Hepatocyte (in vitro differentiated cells): ENCODE measurements around the gene MECR.

Experiments used
- CTCF ChIP-seq: fragments of 200-600 bp; sonication (generic); IDR thresholded peaks from 2 replicates; pipeline ENCODE4 v1.5.1; 2016; ENCODE audit warnings: antibody characterized with exemption, mild to moderate bottlenecking; ENCODE audit not compliant: poor library complexity
- EZH2 ChIP-seq: fragments of 200-600 bp; sonication (generic); IDR thresholded peaks from 2 replicates; pipeline ENCODE4 v1.6.1; 2016; ENCODE audit warnings: antibody characterized with exemption, mild to moderate bottlenecking, borderline replicate concordance

DNA sequence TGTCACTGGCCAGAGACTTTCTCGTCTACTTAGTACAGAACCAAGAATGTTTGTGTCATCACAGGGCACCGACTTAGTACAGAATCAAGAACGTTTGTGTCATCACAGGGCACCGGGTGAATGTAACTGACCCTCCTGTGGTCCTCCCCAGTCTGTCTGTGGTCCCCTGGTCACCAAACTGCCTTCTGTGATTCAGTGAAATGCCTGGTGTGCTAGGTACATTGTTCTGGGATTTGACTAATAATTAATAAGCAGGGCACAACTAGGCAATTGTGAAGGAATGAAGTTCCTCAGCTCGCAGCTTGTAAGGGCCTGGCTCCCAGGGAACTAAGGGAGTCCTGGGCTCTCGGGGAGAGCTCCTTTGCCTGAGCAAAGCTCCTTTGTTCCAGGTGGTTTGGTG is 7.2 kb downstream of the MECR start:
- TF ChIP-seq CTCF (no peak), EZH2 (no peak)
